ENCODE data around the gene MVD.

DNA sequence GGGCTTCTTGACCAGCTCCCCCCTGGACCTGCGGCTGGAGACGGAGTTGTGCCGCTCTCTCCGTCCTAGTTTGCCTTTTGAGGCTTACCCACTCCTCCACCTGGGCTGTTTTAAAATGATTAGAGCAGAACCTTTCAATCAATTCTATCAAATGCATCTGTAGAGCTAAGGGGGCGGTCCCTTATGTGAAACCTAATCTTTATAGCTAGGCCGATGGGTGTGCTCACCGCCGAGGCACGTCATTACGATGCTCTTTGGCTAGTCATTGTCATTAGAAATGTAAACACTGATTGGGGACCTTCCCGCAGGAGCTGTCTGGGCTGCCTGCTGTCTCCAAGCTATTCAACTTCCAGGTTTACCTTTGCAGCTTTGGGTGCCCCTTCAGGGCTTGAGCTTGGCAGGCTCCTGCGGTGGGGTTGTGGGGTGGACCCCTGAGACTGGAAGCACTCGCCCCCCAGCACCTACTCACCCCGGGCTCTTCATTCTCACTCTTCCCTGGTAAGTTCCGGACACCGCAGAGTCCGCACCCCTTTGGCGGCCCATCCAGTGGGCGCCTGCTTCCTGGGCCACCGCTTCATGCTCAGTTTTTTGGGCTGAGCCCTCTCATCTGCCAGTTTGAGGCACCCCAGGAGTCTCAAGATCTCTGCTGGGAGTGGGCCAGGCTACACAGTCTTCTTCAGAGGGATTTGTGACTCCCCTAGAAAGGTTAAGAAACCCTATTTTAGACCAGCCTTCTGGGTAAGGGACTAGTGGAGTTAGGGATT is 45.4 kb downstream of the MVD start:
- TF ChIP-seq POLR2A (IDR thresholded peaks at IDR 0.05): no peak
- TF ChIP-seq, protein P1, sequence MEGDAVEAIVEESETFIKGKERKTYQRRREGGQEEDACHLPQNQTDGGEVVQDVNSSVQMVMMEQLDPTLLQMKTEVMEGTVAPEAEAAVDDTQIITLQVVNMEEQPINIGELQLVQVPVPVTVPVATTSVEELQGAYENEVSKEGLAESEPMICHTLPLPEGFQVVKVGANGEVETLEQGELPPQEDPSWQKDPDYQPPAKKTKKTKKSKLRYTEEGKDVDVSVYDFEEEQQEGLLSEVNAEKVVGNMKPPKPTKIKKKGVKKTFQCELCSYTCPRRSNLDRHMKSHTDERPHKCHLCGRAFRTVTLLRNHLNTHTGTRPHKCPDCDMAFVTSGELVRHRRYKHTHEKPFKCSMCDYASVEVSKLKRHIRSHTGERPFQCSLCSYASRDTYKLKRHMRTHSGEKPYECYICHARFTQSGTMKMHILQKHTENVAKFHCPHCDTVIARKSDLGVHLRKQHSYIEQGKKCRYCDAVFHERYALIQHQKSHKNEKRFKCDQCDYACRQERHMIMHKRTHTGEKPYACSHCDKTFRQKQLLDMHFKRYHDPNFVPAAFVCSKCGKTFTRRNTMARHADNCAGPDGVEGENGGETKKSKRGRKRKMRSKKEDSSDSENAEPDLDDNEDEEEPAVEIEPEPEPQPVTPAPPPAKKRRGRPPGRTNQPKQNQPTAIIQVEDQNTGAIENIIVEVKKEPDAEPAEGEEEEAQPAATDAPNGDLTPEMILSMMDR (IDR thresholded peaks at IDR 0.05): no peak
